Large intestine (tissue), 3 donors: ENCODE data around the gene LRRC42. TPM values are rescaled to one million over a fixed set of nuclear protein-coding genes. Genes with fewer than 3 reads are reported as not detected.

Experiments used
- DNase-seq, 2 donors: peaks; one replicate each; pipeline versions ENCODE4 v3.0.0 to v3.0.0-alpha.2; 2013
- H3K27ac ChIP-seq: one replicate; pipeline ENCODE4 v1.5.1; 2013; ENCODE audit warnings: low read length
- H3K27me3 ChIP-seq: 2 replicates; pipeline ENCODE4 v1.6.1; 2013; ENCODE audit warnings: low read length; ENCODE audit not compliant: control insufficient read depth, insufficient read depth
- H3K36me3 ChIP-seq: 2 replicates; pipeline ENCODE4 v1.6.1; 2013; ENCODE audit warnings: low read length; ENCODE audit not compliant: control insufficient read depth, insufficient read depth
- H3K4me1 ChIP-seq: one replicate; pipeline ENCODE4 v1.6.1; 2013; ENCODE audit warnings: low read length; ENCODE audit not compliant: control insufficient read depth, insufficient read depth
- H3K4me3 ChIP-seq: one replicate; pipeline ENCODE4 v1.5.1; 2013; ENCODE audit warnings: low read length
- H3K9me3 ChIP-seq: one replicate; pipeline ENCODE4 v1.6.1; 2013; ENCODE audit warnings: mild to moderate bottlenecking, low read depth, low read length, moderate library complexity; ENCODE audit not compliant: control insufficient read depth
- WGBS: methylation state at CpG from one replicate; pipeline ENCODE4 v1.1.5; 2013; ENCODE audit warnings: low lambda C conversion rate; ENCODE audit not compliant: insufficient coverage; 5-methylcytosine and 5-hydroxymethylcytosine counted together
- polyA plus RNA-seq: library from polyadenylated mRNA; unstranded; fragments of 120-200 nt; gene quantifications from one replicate; pipeline ENCODE4 v1.2.1, GENCODE V29; 2013

The LRRC42 gene
- polyA plus RNA-seq, 1 donor = 33.5 TPM

DNA sequence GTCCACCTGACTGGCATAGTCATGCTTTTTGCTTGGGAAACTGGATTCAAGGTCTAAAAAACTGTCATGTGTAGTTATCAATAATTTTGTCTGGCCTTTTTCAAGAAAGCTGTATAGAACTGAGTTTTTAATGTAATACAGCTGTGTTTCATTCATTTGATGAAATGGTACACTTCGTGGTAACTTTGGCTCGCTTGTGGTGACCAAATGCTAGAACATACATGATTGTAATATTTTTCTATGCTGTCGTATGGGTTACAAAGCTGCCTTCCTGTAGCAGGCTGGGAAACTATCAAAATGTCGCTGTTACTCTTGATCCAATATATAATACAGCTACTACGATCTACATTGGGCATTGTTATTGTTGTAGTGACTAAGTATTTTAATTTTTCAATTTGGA is 2.1 kb downstream of the LRRC42 start:
- 100% methylated on average over 1 of the region's 5 CpGs for WGBS
- no peaks in the 10 kb centered on the region for H3K9me3 ChIP-seq
- peaks cover 7% of the 10 kb centered on the region for H3K4me1 ChIP-seq
- no peak overlapping the region for H3K27ac ChIP-seq
- no peak overlapping the region for H3K4me3 ChIP-seq
- H3K36me3 ChIP-seq = peaks cover 12% of the 10 kb centered on the region
- H3K27me3 ChIP-seq = no peaks in the 10 kb centered on the region
- DNase-seq = no peak

DNA sequence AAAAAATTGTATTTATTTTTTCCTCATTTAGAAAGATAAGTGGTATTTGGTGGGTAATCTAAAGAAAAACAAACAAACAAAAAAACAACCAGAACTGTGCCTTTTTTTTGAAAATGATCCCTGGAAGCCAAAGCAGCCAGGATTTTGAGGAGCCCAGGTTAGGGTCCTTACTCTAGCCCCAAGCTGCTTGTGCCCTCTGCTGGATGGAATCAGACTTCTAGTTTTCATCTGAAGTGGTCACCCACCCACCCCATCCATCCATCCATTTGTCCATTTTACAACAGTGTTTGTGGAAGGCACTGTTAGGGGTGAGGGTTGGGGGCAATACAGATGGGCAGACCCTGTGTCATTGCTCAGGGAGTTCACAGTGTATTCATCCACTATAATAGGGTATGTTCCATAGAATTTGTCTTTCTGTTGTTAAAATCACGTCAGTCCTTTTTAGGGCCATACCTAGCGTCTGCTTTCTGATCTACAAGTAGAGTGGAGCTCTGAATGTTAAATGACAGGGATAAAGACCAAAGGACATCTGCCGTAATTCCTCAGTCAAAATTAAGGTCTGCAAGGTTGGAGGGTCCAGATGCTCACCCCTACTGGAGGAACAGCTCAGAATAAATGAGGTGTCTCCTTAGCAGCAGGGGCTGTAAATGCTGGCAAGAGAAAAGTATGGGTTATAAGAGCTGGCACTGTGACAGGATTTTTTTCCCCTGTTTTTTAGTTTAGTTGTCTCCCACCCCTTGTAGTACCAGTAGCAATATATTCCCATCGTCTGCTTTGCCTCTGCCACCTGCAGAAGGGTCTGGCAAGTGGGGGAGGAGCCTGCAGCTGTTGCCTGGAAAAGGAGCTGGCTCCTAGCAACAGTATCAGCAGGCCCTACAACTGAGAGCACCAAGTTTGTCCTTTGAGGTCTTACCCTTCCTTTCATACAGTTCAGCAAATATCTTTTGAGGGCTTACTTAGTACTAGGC is 3.2 kb downstream of the LRRC42 start:
- H3K4me1 ChIP-seq = peaks cover 7% of the 10 kb centered on the region
- WGBS = no CpG with 5 or more reads among the region's 4 CpGs

DNA sequence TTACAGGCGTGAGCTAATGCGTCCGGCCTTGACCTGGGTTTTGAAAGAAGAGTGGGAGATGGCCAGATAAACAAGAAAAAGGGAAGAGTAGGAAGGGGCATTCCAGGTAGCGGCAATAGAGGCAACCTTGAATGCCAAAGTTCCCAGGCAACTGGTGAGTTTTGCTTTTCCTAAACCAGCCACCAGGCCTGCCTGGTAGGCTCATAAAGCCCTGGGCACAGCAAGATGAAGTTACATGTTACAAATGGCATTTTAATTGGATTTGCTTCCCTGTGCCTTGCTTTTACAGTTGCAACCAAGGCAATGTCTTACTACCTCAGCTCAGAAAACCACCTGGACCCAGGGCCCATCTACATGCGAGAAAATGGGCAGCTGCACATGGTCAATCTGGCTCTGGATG is 5.5 kb downstream of the LRRC42 start:
- Histone ChIP-seq H3K27ac (no peak overlapping the region), H3K36me3 (peaks cover 17% of the 10 kb centered on the region), H3K9me3 (no peaks in the 10 kb centered on the region), H3K4me1 (peaks cover 7% of the 10 kb centered on the region), H3K4me3 (no peak overlapping the region), H3K27me3 (no peaks in the 10 kb centered on the region)
- DNase-seq = no peak
- 94% methylated on average over 3 of the region's 5 CpGs for WGBS

More for the DNA sequence above, 3.2 kb downstream of the LRRC42 start:
- Histone ChIP-seq H3K36me3 (peaks cover 15% of the 10 kb centered on the region), H3K4me3 (no peak overlapping the region), H3K27me3 (no peaks in the 10 kb centered on the region), H3K9me3 (no peaks in the 10 kb centered on the region), H3K27ac (no peak overlapping the region)
- DNase-seq = peak in 1 of 2 donors; percentile 24

DNA sequence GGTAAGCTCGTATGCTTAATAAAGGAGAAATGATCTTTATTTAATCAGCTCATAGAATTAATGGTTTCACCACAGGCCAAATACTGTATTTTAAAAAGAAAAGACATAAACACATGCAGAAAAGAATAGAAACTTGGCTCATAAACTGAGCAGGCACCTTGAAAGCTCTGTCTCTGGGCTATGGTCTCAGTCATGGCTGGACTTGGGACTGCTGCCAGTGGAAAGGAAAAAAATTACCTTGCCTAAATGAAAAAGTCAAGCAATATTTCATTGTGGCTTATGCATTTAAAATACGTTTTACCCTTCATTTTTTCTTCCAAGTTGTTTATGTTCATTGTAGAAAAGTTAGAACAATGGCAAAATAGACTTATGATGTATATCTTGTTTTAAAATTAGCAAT is 8.0 kb downstream of the LRRC42 start:
- peaks cover 13% of the 10 kb centered on the region for H3K4me1 ChIP-seq
- no peak overlapping the region for H3K4me3 ChIP-seq
- WGBS = 93% methylated on average over 2 of the region's 2 CpGs
- no peaks in the 10 kb centered on the region for H3K27me3 ChIP-seq
- no peak overlapping the region for H3K27ac ChIP-seq
- H3K9me3 ChIP-seq = no peaks in the 10 kb centered on the region
- H3K36me3 ChIP-seq = peaks cover 28% of the 10 kb centered on the region
- DNase-seq = no peak

DNA sequence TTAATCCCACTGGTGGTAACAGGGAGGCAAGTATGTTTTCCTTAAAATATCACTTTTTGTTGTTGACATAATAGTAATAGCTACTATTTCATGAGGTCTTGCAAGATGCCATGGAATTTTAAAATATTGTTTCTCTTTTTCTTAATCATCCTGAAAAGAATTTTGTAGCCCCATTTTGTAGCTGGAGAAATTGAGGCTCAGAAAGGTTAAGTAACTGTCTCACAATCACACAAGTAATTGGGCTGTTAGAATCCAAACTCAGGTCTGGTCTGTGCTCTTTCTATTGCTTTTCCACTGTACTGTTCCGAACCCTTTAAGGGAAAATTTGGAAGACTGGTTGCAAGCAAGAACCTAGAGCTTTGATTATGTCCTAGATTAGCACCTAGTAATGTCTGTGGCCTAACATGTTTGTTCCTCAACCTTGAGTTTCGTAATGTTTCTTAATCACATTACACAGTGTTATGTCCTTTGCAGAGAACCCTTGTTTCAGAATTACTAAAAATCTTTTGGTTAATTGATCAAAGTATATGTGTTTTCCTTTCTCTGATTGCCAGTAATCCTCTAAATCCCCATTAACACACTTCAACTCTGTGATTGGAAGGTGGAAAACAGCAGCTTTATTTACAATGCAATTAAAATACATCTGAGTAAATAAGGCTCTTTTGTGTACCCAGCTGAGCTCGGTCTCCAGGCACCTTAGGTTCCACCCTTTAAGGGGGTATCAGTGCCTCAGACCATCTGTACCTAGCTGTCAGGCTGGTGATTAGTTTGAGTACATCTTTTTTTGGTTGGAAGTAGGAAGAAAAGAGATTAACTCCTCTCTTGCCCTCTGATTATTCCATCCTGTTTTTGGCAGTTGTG is 10.4 kb downstream of the LRRC42 start:
- 83% methylated on average over 1 of the region's 3 CpGs for WGBS
- H3K4me3 ChIP-seq = no peak overlapping the region
- DNase-seq = peak in 1 of 2 donors; percentile 16
- H3K36me3 ChIP-seq = peaks cover 45% of the 10 kb centered on the region
- H3K27ac ChIP-seq = peak overlapping the region; percentile 77
- peaks cover 13% of the 10 kb centered on the region for H3K4me1 ChIP-seq
- no peaks in the 10 kb centered on the region for H3K9me3 ChIP-seq
- H3K27me3 ChIP-seq = no peaks in the 10 kb centered on the region

DNA sequence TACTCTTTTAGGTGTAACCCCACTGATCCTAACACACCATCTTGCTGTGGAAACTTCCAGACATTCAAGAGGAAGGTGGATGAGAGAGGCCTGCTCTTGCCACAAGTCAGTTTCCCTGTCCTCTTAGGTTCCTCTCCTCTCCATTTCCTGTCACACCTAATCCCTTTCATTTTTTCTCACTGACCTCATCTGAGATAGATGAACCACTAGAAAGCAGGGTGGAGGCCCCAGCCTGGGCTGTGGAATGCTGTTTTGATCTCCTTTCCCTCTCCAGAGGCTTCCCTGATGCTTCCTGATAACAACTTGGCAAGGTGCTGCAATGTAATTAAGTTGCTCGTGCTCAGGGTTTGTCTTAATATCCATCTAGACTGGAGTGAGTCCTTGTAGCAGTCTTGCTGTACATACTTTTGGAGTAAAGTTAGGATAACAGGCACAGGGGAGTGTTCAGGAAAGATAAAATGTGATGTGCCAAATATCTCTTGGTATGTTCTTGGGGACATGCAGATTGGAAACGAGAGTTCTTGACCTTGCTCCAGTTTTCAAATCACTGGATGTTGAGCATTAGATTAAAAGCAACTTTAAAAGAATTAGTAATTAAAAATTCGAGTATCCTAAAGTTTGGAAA is 11.2 kb downstream of the LRRC42 start:
- no peaks in the 10 kb centered on the region for H3K9me3 ChIP-seq
- WGBS = 56% methylated on average over 1 of the region's 3 CpGs
- DNase-seq = peak; percentile 48 to 72
- H3K27ac ChIP-seq = peak overlapping the region; percentile 77
- H3K36me3 ChIP-seq = peaks cover 41% of the 10 kb centered on the region
- no peaks in the 10 kb centered on the region for H3K27me3 ChIP-seq
- no peak overlapping the region for H3K4me3 ChIP-seq
- peaks cover 13% of the 10 kb centered on the region for H3K4me1 ChIP-seq

DNA sequence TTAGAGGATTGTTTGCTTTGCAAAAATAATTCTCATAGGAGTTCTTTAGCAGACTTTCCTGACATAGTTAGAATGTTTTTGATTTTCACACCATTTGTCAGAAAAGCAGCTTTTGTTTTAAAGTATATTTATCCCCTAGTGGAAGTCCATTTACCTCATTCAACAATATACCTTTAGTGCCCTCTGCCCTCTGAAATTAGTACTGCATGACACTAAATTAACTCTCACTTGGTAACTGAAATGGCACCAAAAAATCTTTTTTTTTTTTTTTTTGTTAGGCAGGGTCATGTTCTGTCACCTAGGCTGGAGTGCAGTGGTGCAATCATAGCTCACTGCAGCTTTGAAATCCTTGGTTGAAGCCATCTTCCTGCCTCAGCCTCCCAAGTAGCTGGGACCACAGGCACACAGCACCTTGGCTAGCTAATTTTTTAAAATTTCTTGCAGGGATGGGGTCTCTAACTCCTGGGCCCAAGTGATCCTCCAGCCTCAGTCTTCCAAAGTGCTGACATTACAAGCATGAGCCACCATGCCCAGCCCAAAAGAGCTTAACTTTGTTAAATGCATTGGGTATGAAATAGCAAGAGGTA is 13.6 kb downstream of the LRRC42 start:
- Histone ChIP-seq H3K4me3 (no peak overlapping the region), H3K4me1 (peaks cover 25% of the 10 kb centered on the region), H3K27ac (no peak overlapping the region), H3K36me3 (peaks cover 51% of the 10 kb centered on the region), H3K27me3 (no peaks in the 10 kb centered on the region), H3K9me3 (no peaks in the 10 kb centered on the region)
- no peak for DNase-seq

DNA sequence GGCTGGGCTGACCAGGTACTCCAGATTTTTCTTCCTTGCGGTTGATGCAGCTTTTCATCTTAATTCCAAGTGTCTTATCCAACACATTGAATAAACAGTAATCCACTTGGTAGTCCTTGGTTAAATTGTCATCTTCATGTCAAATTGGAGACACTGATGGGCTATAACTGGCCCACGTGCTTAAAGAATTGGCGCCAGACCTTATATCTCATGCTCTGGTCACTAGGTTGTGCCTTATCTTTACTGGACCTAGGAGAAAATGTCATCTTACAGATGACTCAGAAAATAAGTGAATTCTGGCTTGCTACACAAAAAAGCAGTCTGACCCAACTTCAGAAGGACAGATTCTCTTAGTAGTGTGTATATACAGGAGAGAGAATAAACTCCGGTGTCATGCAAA is 16.2 kb downstream of the LRRC42 start:
- H3K27ac ChIP-seq = no peak overlapping the region
- H3K4me1 ChIP-seq = peaks cover 14% of the 10 kb centered on the region
- no peaks in the 10 kb centered on the region for H3K9me3 ChIP-seq
- no peak for DNase-seq
- H3K36me3 ChIP-seq = peaks cover 53% of the 10 kb centered on the region
- 100% methylated on average over 2 of the region's 4 CpGs for WGBS
- no peaks in the 10 kb centered on the region for H3K27me3 ChIP-seq
- H3K4me3 ChIP-seq = no peak overlapping the region

DNA sequence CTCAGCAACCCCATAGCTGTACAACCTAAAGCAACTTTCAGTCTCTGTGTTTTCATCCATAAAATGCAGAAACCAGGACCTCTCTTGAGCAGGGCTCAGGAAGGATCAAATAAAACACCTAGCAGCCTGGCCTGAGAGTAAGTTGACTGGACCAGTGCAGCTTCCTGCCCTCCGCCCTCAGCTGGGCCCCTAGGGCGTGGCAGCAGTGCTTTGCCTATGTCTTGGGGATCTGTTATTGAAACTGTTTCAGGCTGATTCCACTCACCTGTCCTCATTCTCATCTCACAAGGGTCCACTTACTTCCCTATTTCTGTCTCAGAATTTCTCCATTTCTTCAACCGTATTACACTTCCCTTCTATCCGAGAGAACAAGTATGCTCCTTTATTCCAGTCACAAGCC is 17.3 kb downstream of the LRRC42 start:
- DNase-seq = peak in 1 of 2 donors; percentile 65
- no peaks in the 10 kb centered on the region for H3K27me3 ChIP-seq
- H3K4me1 ChIP-seq = peaks cover 12% of the 10 kb centered on the region
- no peak overlapping the region for H3K27ac ChIP-seq
- H3K9me3 ChIP-seq = no peaks in the 10 kb centered on the region
- 100% methylated on average over 1 of the region's 4 CpGs for WGBS
- peaks cover 52% of the 10 kb centered on the region for H3K36me3 ChIP-seq
- H3K4me3 ChIP-seq = no peak overlapping the region

DNA sequence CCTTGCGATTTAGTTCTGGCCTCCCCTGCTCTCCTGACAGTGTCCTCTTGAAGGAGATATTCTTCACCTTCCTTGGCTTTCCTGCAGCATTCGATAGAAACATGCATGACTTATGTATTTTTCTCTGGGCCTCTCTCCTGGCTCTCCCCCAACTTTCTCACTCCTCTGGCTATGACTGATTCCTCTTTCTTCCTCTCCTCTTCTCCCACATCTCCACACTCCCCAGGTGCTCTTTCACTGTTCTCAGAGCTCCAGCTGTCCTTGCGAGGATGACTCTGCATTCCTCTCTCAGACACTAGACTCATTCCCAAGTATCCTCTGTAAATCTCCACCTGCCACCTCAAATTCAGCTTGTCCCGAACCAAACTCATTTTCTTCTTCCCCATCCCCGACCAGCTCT is 18.0 kb downstream of the LRRC42 start:
- peaks cover 55% of the 10 kb centered on the region for H3K36me3 ChIP-seq
- H3K4me3 ChIP-seq = no peak overlapping the region
- H3K9me3 ChIP-seq = no peaks in the 10 kb centered on the region
- WGBS = 60% methylated on average over 1 of the region's 5 CpGs
- DNase-seq = no peak
- no peak overlapping the region for H3K27ac ChIP-seq
- peaks cover 12% of the 10 kb centered on the region for H3K4me1 ChIP-seq
- H3K27me3 ChIP-seq = no peaks in the 10 kb centered on the region
